ENCODE results near the gene CLEC4G.

CLEC4G gene

DNA sequence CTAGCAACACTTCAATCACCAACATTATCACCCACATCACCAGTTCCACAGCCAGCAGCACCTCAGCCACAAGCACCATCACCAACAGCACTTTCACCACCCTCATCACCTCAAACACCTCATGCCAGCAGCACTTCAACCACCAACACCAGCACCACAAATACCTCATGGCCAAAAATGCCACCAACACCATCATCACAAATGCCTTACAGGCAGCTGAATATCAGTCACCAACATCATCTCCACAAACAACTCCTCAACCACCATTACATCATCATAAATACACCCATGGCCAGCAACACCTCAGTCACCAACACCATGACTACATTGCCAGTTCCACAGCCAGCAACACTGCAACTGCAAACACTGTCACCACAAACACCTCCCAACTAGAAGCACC is 40.4 kb downstream of the CLEC4G start:
- no peak for DNase-seq

DNA sequence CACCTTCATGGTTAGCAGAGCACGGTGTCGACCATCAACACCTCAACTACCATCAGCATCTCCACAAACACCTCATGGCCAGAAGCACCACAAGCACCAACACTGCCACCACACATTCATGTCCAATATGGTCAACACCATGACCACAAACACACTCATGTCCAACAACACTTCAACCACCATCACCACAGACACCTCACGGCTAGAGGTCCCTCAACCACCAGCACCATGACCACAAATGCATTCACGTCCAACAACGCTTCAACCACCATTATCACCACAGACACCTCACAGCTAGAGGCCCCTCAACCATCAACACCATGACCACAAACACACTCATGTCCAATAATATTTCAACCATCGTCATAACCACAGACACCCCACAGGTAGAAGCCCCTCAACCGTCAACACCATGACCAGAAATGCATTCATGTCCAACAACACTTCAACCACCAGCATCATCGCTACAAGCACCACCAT is 41.1 kb downstream of the CLEC4G start:
- no peak for DNase-seq

DNA sequence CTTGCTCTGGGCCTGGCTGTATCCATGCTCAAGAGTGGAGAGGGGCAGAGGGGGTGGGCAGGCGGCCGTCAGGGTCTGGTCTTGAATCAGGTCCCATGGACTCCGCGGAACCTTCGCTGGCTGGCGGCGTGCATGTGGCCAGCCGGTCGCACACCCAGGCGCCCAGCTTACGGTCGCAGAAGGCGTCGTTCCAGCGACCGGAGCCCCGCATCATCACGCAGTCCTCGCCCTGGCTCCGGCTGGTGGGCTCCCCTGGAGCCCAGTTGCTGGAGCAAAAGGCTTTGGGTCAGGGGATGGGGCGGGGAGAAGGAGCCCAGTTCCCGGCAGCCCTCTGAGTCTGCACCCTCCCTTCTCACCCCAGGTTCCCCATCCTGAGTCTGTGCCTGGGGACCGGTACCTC is 42.7 kb downstream of the CLEC4G start:
- no peak for DNase-seq

DNA sequence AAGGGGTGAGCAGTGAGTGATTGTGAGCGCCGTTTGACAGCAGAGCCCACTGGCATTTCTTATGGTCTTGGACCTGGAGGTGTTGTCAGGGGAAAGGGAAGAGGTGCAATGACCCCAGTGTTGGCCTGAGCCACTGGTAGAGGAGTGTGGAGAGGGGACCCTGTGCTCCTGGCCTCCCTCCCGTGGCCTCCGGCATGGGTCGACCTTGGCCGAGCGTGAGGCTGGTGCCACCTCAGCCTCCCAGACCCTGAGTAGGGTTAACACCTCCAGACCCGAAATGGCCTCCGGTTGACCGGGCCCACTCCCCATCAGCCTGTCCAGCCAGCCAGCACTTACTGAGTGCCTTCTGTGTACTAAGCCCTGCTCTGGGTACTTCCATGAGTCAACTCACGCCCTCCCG is 44.7 kb downstream of the CLEC4G start:
- DNase-seq = no peak

DNA sequence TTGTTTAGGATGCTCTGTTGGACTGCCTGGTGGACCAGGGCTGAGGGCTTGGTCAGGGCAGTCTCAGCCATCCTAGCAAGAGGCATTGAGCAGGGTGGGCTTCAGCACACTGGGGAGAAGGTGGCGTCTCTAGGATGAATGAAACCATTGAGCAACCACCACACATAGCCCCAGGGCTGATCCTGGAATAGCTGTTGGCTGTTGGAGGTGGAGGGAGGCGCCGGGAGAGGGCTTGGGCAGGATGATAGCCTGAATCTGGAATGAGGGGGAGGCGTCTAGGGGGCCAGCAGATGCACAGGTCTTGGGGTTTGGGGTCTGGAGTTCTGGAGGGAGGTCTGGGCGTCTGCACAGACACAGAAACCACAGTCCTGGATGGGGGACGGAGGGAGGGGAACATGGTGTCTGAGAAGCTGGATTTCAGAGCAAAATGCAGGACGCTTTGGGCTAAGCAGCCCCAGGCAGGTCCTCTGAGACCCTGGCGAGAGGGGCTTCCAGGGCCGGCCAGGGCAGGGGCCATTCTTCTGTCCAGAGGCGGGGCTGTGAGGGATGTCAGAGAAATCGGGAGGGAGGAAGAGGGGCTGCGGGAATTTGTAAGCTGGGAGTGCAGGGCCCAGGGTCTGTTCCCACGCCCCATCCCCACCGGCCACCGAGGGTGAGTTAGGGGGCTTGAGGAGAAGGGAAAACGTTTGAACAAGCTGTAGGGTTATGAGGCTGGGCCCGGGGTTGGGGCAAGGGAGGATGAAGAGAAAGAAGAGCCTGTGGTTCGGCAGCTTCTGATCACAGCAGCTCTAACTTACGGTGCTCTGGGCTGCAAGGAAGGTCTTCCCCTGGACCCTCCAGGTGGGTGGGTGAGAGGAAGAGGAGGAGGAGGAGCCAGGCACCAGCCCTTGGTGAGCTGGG is 46.1 kb downstream of the CLEC4G start:
- no peak for DNase-seq

DNA sequence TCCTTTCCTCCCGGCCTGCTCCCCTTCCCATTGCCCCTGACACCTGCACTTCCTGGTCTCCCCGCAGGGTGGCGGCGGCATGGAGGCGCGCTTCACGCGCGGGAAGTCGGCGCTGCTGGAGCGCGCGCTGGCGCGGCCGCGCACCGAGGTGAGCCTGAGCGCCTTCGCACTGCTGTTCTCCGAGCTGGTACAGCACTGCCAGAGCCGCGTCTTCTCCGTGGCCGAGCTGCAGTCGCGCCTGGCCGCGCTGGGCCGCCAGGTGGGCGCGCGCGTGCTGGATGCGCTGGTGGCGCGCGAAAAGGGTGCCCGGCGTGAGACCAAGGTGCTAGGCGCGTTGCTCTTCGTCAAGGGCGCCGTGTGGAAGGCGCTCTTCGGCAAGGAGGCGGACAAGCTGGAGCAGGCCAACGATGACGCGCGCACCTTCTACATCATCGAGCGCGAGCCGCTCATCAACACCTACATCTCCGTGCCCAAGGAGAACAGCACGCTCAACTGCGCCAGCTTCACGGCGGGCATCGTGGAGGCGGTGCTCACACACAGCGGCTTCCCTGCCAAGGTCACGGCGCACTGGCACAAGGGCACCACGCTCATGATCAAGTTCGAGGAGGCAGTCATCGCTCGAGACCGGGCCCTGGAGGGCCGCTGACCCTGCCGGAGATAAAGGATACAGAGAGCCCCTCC is 49.6 kb downstream of the CLEC4G start:
- DNase-seq = no peak

DNA sequence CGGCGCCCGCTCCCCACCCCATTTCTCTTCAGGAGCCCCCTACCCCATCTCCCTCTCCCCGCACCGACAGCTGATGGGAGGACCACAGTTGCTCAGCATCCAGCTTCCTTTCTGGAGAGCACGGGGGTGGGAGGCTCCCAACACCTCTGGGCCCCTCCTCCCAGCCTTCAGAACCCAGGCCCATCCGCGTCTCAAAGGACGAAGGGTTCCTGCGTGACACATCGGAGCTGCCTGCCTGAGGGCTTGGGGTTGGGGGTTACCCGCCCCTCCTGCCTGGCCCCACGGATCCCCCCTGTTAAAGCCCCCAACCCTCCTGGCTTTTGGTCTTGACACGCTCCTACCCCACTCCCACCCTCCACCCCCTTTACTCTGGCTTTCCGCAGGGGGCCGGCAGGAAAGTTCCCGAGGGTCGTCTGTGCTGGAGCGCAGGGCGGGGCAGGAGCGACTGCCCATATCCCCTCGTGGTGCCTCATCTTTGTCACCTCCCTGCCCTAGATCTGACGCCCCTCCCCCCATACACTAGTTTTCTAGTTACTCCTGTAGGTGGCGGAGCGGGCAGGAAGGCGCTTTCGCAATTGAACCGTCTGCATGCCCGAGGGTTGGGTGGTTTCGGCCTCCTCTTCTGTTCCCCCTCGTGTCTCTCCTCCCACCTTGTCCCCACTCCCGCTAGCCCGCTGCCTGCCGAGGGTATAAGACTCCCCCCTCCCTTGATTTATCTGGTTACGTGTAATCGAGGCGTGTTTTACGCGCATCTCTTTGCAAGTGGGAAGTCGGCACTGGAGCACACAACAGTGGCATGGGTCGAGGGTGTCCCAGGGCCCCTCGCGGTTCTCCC is 50.4 kb downstream of the CLEC4G start:
- DNase-seq = no peak

DNA sequence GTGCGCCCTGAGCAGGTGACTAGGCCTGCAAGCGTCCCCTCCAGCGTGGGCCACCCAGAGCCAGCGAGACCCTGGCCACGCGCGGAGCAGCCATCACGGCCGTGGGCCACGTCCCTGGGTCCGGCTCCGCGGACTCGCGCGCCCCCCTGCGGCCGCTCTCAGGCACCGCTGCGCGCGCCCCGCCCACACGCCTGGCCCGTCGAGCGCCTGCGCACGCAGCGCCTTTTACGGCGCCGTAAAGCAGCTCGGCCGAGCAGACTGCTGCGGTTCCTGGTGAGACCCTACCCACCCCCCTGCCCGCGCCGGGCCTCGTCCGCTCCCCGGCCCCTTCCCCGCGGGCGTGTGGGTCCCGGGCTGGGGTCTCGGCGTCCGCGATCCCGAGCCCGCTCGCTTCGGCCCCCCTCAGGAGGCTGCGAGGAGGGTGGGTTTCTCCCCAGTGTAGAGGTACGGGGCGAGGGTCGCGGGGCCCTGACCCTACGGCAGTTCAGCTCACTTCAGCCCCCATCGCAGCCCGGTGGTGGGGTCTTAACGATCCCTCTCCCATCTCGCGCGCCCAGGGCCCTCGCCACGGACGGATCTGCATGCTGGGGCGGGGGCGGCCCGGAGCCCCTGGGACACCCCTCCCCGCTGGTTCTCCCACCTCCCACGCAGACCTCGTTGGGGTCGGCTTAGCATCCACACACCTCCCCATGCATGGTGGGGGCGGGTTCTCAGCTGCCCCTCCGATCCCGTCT is 51.1 kb downstream of the CLEC4G start, which contains the start of gene TRAPPC5:
Gene TRAPPC5, plus strand, starts transcription at position 228 of the 734 bp plus-strand sequence. CDS start 1,421 bp downstream, outside the sequence.
- DNase-seq = peak; percentile 77

DNA sequence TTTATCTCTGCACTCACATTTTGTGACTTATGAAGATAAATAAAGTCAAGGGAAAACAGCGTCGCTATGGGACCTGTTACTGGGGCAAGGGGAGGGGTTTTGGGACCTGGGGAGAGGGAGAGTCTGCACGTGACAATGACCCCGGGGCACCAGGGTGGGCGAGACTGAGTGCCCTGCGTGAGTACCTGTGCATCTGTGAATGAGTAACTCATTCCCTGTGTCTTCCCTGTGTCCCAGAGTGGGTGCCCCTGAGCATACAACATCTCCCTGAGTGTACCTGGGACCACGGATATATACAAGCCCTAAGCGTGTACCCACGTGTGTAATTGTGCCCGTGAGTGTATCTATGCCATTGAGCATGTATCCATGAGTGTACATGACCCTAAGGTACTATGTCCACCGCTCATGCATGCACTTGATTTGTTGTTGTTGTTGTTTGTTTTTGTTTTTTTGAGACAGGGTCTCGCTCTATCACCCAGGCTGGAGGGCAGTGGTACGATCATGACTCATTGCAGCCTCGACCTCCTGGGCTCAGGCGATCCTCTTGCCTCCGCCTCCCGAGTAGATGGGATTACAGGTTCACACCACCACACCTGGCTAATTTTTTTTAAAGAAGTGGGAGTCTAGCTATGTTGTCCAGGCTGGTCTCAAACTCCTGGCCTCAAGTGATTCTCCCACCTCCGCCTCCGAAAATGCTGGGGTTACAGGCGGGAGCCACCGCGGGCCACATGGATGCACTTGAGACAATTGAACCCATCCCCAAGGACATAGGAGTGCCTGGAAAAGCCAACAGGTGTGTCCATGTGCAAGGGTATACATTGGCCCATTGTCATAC is 51.9 kb downstream of the CLEC4G start:
- no peak for DNase-seq

DNA sequence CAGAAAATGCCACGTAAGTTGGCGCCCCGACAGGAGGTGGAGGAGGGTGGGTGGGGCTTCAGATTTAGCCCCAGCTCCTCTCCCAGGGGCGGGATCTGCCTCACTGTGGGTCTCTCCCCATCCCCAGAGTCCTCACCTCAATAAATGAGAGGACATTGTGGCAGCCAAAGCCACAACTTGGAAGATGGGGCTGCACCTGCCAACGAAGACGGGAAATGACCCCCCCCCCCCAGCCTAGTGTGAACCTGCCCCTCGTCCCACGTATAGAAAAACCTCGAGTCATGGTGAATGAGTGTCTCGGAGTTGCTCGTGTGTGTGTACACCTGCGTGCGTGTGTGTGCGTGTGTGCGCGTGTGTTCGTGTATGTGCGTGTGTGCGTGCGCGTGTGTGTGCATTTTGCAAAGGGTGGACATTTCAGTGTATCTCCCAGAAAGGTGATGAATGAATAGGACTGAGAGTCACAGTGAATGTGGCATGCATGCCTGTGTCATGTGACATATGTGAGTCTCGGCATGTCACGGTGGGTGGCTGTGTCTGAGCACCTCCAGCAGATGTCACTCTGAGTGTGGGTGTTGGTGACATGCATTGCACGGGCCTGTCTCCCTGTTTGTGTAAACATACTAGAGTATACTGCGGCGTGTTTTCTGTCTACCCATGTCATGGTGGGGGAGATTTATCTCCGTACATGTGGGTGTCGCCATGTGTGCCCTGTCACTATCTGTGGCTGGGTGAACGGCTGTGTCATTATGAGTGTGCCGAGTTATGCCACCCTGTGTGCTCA is 52.7 kb downstream of the CLEC4G start:
- no peak for DNase-seq
